IPS-NIHi7 (cell line): ENCODE measurements around the gene DHX30.
"Not testable (repeated sequence)": the region's sequence is repeated elsewhere in the genome, so short reads cannot be mapped to it uniquely, and the experiment has no call there.

Experiments used
- DNase-seq: peaks from one replicate; pipeline ENCODE4 v3.0.0; 2012; ENCODE audit warnings: mixed read lengths; ENCODE audit errors: extremely low spot score

DHX30 gene

DNA sequence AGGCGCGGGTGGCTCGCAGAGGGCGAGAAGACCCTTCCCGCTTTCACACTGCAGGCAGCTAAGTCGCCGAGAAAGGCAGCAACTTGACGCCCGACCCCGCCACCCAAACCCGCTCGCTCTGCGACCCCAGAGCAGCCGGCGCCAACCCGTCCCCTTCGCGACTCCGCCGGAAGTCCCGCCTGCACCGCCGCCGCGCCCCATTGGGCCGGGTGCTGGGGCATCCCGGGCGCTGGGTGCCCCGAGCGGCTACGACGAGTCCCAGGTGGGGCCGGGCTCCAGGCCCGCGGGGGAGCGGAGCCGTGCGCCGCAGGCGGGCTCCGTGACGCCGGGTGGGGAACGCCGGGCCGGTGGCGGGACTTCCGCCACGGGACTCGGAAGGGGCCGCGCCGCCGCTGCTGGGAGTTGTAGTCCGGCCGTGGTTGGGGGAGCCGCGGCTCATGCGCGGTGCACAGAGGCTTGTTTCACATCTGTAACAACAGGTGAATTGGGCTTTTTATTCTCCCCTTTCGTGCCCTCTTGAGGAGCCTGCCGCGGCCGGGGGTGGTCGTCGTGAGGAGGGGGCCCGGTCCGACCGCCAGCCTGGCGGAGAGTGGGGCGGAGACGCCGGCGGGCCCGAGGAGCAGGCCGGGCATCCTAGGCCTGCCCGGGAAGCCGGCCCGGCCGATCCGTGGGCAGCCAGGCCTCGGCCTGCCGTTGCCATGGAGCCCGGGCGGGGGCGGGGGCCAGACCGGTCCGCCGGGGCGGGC lies at the start of gene DHX30:
TSS of gene DHX30 (plus strand) at position 405 of the 746 bp plus-strand sequence. CDS start 7,546 bp downstream, outside the sequence.
- DNase-seq = peak; percentile 92

GRCh38 chr3:47758261-47759025 lies 44.5 kb upstream of the DHX30 start:
- DNase-seq = no peak

DNA sequence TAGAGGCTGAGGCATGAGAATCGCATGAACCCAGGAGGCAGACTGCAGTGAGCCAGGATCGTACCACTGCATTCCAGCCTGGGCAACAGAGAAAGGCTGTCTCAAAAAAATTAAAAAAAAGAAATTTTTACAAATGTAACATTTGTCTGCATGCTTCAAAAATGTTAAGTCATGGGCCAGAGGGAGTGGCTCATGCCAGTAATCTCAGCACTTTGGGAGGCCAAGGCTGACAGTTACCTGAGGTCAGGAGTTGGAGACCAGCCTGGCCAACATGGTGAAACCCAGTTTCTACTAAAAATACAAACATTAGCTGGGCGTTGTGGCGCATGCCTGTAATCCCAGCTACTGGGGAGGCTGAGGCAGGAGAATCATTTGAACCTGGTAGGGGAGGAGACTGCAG lies 42.7 kb upstream of the DHX30 start:
- DNase-seq = not testable (repeated sequence)

- DNase-seq = no peak
These were observed 41.9 kb upstream of the DHX30 start for GRCh38 chr3:47761046-47761445.

DNA sequence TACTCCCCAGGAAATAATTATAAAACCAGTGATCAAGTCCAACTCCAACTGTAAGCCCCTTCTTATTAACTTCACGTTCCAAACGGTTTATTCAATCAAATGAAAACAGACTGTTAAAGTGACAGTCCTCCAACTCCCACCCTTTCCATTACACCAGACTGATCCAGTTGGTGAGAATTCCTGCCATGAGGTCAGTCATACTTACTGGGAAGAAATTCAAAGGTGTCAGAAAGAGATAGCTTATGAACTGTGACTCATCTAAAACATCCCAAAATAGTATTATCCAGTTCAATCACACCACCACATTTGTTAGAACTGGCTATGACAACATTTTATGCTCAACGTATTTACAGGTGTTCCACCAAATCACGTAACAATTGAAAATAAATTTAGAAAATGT lies 40.7 kb upstream of the DHX30 start:
- no peak for DNase-seq

- DNase-seq = no peak
These were observed 36.8 kb upstream of the DHX30 start for GRCh38 chr3:47766186-47766585.

- DNase-seq = no peak
These were observed 30.9 kb upstream of the DHX30 start for GRCh38 chr3:47772047-47772446.

DNA sequence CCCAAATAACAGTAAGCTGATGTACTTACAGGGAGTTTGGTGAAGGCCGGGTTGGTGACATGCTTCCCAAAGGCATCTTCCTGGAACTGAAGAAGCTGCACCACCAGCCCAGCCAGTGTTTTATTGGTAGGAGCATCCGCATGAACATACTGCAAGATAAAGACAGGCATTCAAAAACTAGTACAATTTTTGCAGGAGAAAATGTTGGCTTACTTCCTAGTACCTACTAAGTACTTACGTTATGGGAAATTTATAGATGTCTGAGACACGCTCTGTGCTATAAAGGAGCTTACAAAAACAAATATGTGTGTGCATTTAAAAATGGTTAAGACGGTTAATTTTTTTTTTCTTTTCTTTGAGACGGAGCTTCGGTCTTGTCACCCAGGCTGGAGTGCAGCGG lies 30.1 kb upstream of the DHX30 start:
- DNase-seq = no peak

GRCh38 chr3:47778746-47779145 lies 24.2 kb upstream of the DHX30 start:
- no peak for DNase-seq

DNA sequence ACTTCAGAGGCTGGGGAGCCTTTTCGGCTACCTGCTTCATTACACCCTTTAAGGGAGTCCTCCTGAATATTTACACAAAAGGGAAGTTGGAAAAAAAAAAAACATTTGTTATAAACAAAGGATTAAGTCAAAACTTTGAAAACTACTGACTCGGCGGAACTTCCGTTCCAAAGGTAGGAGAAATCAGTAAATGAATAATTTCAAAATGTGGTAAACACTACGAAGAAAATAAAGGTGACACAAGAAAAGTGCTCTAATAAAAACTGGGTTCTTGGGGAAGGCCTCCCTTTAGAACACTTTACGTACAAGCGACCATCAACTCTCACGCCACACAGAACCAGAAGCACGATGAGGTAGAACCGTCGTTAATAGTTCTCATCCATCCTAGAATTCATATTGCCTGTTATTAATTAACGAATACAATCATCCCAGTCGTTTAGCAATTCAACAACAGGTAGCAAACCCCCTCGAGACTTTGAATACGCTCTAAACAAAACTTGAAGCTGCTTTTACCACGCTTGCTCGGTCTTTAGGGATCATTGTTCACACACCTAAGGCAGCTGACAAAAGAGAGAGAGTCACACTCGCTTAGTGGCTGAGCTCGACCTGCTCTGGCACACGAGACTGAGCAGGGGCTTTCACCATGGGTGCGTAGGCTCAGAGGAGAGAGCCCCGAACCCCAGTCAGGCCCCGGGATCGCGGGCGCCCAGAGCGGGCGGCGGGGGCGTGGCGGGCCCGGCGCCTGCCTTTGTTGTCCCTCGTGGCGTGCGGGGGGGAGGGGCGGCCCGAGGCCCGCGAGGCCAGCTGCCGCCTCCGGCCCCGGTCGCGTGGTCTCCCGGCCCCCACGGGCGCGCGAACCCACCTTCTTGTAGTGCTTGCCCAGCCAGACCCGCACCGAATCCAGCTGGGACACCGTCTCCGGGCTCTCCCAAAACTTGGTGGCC lies 21.9 kb upstream of the DHX30 start:
- peak; percentile 72 for DNase-seq

DNA sequence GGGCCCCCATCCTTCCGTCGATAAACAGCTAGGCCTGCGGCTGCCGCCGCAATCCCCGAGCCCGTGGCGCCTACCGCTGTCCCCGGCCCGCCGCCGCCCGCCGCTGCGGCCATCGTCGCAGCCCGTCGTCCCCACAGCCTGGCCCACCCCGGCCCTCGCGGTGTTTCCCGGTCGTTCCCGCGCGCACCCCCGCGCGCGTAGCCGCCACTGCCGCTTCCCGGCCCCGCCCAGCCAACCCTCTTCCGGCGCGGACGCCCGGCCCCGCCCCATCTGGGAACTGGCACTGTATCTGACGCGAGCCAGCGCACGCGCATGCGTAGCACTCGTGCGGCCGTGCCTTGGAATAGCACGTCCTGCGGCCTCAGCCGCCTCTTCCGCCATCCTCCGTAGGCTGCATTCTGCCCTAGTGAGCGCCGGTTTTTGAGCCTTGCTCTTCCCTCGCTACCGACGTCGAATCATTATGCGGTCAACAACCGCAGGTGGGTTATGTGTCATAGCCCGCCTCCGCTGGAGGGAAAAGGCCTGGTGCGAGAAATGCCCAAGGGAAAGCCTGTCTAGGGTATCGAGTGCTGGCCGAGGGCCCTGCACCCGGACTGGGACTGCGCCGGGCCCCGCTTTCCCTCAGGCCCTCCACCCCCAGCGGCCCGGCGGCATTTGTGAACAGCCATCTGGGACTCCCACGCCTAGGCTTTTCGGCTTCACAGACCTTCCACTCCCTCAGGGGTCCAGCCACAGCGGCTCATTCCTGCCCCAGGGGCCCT lies 21.1 kb upstream of the DHX30 start, which contains the start of gene SMARCC1:
TSS of gene SMARCC1 (minus strand) at position 209 of the 761 bp plus-strand sequence. CDS start at position 113, 96 bp downstream.
- peak; percentile 99 for DNase-seq

GRCh38 chr3:47782446-47783308 lies 20.3 kb upstream of the DHX30 start:
- DNase-seq = no peak

DNA sequence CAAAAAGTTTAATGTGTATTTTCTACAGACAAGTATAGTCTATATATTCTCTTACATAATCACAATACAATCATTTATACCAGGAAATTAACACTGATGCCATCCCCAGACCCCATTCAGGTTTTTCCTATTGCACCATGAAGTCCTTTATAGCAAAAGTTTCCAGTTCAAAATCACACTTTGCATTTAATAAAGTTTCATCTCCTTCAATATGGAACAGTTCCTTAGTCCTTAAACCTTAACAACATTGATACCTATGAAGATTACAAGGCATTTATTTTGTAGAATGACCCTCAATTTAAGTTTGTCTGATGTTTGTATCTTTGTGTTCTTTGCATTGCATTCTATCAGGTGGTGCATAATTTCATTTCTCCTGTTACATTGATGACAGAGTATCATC lies 19.3 kb upstream of the DHX30 start:
- DNase-seq = no peak

- no peak for DNase-seq
These were observed 11.6 kb upstream of the DHX30 start for GRCh38 chr3:47791193-47791855.

DNA sequence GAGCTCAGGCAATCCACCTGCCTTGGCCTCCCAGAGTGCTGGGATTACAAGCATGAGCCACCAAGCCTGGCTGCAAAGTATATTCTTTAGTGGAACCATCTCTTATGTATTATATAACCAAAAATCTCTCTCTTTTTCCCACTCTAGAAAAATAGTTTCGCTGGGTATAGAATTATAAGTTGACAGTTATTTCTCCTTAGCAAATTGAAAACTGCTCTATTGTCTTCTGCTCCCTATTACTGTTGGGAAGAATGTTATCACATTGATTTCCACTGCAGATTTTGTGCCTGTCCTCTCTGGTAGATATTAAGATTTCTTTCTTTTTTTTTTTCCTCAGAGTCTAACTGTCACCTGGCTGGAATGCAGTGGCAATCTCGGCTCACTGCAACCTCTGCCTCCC lies 10.2 kb upstream of the DHX30 start:
- no peak for DNase-seq

GRCh38 chr3:47794544-47794943 lies 8.4 kb upstream of the DHX30 start:
- DNase-seq = no peak

DNA sequence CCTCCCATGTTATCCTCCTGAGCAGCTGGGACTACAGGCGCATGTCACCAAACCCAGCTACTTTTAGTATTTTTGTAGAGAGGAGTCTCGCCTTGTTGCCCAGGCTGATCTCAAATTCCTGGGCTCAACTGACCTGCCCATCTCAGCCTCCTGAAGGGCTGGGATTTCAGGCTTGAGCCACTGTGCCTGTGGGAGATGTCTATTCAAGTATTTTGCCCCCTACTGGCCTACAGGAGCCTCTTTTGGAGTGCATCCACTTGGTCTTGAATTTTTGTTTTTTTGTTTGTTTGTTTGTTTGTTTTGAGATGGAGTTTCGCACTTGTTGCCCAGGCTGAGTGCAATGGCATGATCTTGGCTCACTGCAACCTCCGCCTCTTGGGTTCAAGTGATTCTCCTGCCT lies 3.2 kb upstream of the DHX30 start:
- no peak for DNase-seq

GRCh38 chr3:47803480-47804025 lies 615 bp downstream of the DHX30 start:
- no peak for DNase-seq

GRCh38 chr3:47804577-47804976 lies 1.6 kb downstream of the DHX30 start:
- peak; percentile 1 for DNase-seq
